ENCODE results near the gene SCN2B.

Gene SCN2B

DNA sequence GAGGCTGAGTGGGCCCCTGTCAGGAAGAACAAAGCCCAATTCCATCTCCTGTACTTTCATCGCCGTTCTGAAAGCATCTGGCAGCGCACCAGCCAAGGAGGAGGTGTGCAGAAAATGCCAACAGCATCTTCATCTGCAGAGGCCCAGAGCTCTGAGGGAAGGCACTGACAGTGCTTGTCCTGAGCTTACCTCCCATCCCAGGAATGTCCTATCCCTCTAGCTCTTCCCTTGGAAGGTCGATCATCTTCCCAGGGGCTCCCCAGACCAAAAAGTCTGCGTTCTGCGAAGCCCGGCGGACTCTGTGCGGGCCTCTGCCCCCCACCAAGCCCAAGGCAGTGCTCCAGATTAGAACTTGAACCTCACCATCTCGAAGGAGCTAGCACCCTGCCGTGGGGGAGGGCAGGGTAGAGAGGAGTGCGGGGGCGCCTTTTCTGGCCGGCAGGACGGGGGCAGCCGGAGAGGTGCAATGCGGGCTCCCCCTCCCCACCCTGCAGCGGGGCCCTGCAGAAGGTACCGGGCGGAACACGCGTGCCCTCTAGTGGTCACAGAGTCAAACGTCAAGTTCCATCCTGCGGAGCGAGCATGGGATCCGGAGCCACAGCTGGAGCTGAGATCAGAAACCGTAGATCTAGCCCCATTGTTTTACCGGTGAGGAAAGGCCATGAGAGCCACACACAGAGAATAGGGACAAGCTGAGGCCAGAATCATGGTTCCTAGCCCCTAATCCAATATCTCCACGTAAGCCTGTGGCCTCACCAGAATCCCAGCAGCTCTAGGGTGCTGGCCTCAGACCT lies 5.0 kb downstream of the SCN2B start:
- peak; percentile 33 to 77 (median 62) for DNase-seq

DNA sequence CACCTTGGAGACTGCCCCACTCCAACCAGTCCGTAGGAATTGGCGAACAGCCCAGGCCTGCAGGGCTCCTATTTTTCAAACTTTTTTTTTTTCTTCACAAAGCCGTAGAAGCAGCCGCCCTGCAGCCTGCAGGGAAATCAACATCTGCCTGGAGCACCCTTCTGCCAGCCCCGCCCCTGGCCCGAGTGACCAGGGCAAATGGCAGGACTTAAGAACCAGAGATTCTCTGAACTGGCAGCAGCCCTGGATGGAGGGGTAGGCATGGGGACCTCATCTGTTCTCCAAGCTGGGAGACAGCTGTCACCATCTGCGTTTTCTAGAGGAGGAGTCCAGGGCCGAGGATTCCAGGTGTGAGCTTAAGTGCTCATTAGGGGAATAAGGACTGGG lies 5.6 kb downstream of the SCN2B start:
- no peak for DNase-seq

DNA sequence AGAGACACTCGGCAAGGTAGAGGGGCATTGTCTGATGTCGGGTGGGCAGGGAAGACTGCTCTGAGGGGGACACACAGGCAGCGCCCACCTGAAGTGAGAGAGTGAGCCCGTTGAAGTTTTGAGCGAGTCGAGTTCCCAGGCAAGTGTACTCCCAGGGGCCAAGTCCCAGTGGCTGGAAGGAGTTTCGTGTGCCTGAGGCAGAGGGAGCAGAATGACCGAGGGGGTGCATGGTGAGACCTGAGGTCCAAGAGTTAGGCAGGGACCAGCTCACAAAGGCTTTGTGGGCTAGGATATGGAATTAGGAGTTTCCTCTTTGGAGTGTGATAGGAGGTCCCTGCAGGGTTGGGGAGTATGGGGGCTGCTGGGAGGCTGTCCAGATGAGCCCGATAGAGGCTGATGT lies 6.2 kb downstream of the SCN2B start:
- no peak for DNase-seq

DNA sequence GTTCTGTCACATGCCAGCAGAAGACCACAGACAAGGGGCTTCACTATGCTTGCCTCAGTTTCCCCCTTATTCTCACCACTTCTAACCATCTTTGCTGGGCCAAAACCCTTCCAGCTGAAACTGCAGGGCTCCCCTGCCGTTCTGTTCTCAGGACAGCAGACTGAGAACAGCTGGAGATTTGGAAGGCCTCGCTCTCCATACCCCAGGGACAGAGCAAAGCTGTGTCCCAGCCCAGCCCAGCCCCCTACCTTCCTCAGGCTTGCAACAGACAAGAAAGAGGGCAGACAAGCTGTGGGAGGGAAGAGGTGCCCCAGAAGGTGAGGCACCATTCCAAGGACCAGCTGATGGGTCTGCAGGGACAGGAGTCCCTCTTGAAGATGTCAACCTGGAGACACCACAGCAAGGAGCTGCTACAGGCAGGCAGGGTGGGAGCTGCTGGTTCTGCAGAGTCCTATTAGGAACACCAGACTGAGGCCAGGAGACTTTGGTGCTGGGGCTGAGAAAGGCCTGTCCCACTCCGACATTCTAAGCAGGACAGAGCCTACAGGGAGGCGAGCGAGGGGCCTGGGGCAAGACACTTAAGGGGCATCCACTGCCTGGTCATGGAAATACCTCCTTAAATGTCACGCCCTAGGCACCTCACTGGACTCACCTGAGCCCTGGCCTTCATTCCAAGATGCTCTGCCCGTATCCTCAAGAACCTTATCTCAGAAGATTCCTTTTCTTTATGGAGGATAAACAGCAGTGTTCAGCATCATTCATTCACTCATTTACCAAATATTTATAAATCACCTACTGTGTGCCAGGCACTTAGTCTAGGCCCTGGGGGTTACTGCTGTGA lies 6.9 kb downstream of the SCN2B start:
- no peak for DNase-seq

DNA sequence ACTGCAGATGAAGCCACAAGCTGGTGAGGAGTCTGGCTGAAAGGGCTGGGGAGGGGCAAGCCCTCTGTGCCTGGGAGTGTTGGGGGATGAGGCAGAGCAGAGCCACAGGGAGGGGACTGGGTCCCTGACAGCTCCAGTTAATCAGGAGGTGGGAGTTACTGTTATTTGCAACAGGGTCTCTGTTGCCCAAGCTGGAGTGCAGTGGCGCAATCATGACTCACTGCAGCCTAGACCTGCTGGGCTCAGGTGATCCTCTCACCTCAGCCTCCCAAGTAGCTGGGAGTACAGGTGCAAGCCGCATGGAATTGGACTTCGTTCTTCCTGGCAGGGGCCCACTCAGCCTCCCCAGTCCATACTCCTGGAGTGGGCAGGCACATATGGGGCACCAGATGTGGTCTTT lies 7.7 kb downstream of the SCN2B start:
- DNase-seq, result no peak

DNA sequence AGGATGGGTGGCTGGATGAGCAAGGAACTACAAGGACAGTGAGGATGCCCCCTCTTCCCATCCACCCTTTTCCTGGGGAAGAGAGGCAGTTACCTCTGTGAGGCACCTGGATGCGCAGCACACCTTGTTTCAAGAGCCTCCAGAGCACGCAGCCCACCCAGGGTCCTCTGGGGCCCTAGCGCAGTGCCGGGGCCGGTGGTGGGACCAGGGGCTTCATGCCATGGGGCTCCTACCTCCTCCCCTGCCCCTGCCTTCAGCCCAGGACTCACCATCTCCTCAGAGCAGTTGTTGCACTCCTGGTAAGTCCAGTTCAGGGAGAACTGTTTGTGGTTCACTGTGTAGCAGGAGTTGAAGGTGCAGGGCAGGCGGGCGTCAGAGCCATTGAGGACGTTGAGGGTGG lies 8.1 kb downstream of the SCN2B start:
- no peak for DNase-seq

DNA sequence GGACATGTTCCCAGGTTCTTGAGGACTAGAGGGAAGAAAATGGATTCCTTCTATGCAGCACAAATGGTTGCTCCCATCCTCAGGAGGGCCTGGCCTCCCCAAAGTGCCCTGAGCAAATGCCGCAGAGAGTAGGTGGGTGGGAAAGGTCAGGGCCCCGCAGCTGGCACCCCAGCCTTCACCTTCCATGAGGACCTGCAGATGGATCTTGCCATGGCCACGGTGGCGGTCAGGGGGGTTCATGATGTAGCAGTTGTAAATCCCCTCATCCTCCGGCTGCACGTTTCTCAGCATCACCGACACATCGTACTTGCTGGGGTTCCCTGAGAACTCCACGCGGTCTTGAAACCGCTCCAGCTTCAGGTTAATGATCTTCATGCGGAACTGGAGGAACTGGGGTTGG lies 8.5 kb downstream of the SCN2B start:
- DNase-seq, result no peak

DNA sequence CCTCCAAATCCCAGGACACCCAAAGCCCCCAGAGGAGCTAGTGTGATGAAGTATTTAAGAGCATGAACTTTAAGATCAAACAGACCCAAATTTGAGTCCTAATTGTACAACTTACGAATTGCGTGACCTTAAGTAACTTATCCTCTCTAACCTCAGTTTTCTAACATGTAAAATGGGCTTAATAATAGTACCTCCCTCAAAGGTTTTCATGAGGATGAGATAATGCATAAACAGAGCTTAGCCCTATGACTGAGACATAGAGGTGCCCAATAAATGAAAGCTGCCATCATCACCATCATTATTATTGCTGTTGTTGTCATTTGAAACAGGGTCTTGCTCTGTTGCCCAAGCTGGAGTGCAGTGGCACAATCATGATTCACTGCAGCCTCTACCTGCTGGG lies 9.2 kb downstream of the SCN2B start:
- DNase-seq, result no peak

DNA sequence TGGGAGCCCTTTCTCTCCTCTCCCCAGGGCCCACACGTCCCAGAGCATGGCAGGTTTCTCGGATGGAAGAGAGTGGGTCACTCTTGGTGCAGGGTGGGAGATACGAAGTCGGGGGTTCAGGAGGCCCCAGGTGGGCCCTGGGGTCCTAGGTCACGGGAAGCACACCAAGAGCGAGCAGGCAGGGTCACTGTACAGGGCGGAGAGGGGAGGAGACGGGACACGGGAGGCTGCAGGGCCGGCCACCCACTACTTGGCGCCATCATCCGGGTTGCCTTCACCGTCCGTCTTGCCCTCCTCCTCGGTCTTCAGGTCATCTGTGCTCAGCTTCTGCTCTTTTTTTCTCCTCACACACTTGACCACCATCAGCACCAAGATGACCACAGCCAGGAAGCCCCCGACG lies 9.8 kb downstream of the SCN2B start:
- no peak for DNase-seq

DNA sequence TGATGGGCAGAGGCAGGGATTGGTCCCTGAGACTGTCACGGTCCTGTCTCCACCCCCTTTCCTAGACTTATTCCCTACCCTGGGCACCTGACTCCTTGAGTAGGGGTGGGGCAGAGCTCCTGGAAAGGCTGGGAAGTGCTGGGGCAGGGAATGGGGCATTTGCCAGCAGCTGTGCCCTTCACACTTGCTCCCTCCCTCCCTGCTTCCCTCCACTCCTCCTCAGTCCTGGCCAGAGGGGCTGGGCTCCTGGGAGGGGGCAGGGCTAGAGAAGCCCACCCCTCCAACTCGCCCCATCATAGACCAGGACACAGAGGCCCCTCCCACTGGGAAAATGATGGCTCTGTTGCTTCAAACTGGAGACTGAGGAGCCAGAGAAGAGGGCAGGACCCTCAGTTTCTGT lies 11.6 kb downstream of the SCN2B start:
- DNase-seq, result no peak

DNA sequence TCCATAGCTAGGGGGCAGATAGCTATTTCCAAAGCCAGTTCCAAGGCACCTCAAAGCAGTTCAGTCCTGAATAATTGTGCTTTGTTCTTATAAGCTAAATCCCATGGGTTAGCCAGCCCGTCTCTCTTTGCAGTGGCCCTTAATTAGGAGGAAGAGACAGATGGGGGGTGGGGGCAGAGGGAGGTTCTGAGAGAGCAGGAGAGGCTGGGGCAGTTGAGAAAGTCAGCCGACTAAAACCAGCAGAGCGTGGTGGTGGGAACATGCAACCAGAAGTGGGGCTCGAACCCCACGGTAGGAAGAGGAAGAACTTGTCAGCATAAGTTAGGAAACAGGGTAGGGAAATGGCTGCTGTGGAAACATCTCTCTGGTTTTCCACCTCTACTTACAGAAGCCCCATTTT lies 12.9 kb downstream of the SCN2B start:
- no peak for DNase-seq

DNA sequence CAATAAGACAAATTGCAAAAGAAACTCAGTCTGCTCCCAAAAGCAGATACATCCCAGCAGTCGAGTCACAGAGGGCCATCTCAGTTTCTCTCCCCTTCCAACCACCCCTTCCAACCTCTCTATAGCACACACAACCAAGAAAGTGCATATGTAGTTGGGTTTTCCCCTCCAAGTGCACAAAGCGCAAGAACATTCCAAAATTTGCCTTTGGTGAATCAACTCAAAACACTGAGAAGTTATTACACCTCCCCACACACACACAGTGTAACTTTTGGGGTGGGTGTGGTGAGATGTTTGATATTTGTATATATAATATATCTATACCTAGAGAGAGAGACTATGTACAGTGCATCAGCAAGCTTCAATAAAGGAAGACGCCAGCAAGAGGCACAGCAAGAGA lies 13.6 kb downstream of the SCN2B start:
- no peak for DNase-seq

DNA sequence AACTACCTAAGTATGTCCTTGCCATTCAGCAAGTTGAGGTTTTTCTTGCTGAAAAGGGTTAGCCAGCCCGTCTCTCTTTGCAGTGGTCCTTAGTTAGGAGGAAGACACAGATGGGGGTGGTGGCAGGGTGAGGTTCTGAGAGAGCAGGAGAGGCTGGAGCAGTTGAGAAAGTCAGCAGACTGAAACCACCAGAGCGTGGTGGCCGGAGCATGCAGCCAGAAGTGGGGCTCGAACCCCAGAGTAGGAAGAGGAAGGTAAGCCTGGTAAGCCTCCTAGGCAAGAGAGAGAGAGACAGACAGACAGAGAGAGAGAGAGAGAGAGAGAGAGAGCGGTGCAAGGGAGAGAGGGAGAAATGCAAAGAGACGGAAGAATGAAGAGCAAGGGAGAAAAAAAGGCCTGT lies 14.7 kb downstream of the SCN2B start:
- DNase-seq, result no peak

DNA sequence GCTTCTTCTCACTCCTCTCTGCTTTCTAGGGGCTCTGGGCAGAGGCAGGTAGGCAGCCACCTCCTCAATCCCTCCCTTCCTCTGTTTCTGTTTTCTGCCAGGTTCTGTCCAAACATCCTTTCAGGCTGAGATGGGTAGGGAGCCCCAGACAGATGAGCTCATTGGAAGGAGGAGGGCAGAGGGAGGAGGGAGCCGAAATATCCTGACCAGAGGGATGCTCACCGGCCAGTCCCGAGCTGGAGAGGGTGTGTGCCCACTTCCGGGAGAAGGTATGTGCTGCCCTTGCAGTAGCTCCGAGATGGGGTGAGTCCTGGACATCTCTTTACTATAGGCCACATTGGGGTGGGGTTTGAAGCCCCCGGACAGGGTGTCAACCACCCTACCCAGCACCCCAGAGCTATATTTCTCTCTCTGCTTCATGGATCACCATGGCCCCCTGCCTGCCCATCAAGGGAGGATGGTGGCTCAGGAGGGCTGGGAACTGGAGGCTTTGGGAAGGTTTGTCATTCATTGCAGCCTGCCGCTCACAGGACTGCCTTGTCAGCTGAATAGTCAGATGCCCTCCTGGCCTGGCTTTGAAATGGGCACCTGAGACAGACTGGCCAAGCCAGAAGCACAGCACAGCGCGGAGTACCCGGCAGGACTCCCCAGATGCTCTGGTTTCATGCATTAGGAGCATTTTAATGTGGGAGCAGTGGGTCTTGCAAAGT lies 19.1 kb downstream of the SCN2B start:
- no peak for DNase-seq

DNA sequence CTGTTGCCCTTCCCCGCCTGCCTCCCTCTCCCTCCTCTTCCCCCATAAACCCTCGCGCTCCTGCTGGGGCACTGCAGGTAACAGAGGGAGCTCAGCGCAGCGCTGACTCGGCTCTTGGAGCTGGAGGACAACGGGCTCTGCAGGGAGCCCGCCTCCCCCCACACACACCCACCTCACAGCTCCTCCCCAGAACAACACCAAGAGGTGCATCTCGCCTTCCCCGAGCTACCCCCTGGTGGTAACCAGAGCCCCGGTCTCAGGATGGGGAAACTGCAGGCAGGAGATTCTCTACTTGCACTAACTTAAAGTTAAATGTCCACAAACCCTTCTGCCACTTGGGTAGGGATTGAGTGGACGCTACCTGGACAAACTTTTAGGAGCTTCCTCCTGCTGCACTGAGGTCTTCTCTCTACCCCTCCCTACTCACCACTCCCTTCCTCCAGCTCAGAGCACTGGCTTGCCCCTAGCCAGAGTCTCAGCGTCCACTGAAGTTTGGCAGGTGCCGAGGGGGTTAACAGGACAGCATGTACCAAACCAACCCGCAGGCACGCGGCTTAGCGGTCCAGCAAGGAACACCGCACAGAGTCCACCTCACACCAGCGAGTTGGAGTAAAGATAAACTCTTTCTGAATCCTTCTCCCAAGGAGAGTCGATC lies 19.8 kb downstream of the SCN2B start:
- DNase-seq, result peak in 5 of 6 experiments; percentile 5 to 49 (median 27)

DNA sequence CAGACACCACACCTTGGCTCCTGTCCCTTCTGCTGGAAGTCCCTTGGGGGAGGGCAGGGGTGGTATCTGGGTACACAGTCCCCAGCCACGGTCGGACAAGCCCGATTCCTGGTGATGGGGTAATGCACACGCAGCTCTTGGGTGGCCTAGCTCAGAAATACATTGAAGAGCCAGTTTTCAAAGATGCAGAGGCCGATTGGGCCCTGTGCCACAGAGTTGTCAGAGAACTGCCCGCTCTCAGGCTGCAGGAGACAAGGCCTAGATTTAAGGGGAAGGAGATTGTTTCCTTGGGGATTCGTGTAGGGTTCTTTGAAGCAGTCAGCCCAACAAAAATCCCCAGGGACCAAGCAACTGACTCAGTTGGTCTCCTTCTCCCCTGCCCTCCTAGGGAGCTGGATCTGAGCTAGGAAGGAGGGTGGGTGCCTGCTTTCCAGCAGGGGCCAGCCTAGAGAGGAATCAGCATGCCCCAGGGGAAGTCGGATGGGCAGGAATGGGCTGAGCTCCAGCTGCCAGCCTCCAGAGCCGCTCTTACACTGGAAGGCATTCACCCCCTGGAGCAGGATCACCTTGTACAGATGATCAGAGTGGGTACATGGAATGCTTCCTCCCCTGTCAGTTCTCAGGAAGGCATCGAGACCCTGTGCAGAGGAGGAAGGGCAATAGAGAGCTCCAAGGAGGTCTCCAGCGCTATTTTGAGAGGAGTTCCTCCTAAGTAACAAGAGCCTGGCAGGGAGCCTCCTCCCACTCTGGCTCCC lies 20.5 kb downstream of the SCN2B start:
- no peak for DNase-seq

DNA sequence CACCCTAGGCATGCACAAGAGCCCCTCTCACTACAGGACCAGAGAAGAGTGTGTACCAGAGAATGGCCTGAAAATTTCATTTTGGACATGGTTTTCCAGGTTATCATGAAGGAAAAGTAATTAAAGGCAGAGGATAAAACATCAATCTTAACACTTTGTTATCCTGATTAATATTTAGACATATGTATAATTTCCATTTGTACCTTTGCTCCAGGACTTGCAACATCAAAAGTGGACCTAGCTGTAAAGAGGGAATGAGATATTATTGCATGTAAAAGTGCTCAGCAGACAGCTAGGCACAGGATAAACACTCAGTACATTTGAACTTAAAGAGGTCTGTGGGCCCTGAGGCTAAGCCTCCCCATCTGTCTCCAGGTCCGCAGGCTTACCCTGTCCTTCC lies 21.8 kb downstream of the SCN2B start:
- no peak for DNase-seq

DNA sequence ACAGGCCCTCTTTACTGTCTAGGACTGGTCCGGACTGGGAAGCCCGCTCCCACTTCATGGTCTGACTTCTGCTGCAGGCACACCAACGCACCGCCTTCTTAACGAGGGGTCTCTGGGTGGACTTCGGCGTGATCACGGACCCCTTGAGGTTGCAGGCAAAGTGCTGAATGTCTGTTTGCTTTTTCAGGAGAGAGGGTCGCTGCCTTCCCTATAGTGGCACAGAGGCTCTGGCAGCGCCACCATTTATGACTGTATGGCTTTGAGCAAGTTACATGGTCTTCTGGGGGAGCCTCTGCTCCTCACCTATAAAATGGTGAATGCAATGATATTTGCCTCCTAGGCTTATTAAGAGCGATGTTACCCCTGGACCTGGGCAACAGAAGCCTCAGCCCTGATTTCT lies 22.5 kb downstream of the SCN2B start:
- no peak for DNase-seq

DNA sequence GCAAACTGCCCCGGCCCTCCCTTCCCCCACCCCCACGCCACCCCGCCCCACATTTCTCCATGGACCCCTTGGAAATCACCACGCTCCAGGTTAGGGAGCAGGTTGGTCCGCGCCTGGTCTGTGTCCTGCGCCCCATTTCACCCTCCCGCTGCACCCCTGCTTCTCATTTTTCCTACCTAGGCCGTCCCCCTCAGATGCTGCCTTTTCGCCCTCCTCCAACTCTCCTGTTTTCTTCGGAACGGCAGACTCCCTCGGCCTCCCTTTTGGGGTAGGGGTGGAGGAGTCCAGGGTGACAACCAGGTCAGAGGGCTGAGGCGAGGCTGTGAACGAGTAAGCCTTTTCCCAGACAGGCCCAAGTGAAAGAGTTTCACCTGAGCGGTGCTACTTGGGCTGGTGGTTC lies 22.9 kb downstream of the SCN2B start:
- DNase-seq, result no peak

DNA sequence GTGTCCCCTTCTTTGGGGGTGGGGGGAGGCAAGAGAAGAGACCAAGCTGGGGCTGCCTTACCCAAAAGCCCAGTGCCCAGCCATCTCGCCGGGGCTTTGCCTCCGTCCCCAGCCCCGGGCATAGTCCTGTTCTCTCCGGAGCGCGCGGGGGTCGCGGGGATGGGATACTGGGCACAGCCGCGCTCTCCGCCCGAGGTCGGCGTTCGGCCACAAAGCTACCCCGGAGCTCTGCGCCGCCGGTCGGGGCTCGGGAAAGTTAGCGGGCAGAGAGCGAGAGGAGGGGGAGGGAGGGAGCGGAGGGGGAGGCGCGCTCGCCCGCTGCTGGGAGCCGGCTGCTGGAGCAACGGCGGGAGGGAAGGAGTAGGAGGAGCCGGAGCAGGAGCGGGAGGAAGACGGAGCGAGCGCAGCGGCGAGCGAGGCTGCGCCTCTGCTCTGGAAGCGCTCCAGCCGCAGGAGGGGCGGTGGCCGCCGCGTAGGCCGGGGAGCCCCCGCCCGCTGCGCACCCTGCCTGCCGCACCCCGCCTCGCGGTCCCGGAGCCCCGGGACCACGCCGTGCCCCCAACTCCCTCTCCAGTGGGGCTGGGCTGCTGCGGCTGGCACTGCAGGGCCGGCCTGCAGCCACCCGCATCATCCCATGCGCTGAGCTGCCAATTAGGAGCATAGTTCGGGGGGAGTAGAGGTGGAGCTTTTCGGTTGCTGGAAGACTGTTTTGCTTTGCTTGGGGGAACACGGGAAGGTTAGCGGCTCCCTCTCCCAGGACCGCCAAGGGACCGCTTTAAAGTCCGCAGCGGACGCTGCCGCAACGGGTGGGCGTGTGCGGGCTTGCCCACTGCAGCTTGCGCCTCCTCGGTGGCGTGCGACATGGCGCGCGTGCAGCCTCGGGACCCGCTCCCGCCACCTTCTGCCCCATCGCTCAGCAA lies 23.6 kb downstream of the SCN2B start, which contains the start of gene SCN4B:
TSS of gene SCN4B (minus strand) at position 272 of the 920 bp plus-strand sequence. CDS start at position 122, 150 bp downstream.
- DNase-seq, result peak in 1 of 6 experiments; percentile 8

DNA sequence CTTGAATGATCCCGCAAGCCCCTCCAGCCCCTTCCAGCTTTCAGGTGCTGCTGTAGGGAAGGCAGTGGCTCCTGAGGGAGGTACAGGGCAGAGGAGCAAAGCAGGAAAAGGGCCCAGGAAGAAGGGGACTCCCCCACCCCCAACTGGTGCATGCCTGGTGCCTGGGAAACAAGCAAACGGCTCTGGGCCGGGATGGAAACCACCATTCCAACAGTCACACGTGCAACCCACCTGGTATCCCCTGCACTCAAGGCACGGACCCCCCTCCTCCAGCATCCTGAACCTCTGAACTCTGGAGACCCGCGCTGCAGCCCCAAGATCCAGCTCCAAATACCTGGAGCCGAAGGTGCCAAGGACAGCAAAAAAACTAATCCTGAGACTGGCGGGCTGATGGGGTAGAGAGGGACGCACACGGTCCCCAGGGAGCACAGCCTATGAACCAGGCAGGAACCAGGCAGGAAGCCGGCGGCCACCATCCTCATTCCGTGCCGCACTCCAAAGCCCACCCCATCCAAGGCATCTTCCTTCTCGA lies 24.4 kb downstream of the SCN2B start:
- no peak for DNase-seq

All from stimulated activated naive CD4-positive, alpha-beta T cell (primary cell).